CD14-positive monocyte (primary cell): Measurements from ENCODE around the gene NRXN3. TPM values are rescaled to one million over a fixed set of nuclear protein-coding genes. Genes with fewer than 3 reads are reported as not detected.

Source experiments
- DNase-seq, 3 donors: peaks; one replicate each; pipeline ENCODE4 v3.0.0-alpha.2; 2011 to 2022
- H2AFZ ChIP-seq: 2 replicates; pipeline ENCODE4 v1.6.0; 2012; ENCODE audit warnings: mild to moderate bottlenecking, low read depth, low read length, inconsistent platforms; ENCODE audit not compliant: insufficient read depth, poor library complexity, severe bottlenecking
- H3K27ac ChIP-seq, 2 donors: 1 replicate in 1 of 2; 2 replicates in 1 of 2; pipeline ENCODE4 v1.5.1; 2012 to 2013; ENCODE audit warnings: low read length in 2 of 2, control low read depth in 1 of 2, inconsistent platforms in 1 of 2, low read depth in 1 of 2, mild to moderate bottlenecking in 1 of 2
- H3K27me3 ChIP-seq, 2 donors: one replicate each; pipeline versions ENCODE4 v1.6.0 to v1.6.1; 2011 to 2013; ENCODE audit warnings: low read length in 2 of 2; ENCODE audit not compliant: control insufficient read depth in 2 of 2, insufficient read depth in 2 of 2
- H3K36me3 ChIP-seq, 2 donors: replicated peaks in 1 of 2; 1 replicate in 1 of 2; 2 replicates in 1 of 2; pipeline versions ENCODE4 v1.5.1 to v1.6.1; 2012 to 2013; ENCODE audit warnings: low read length in 2 of 2, control low read depth in 1 of 2, inconsistent platforms in 1 of 2, mild to moderate bottlenecking in 1 of 2; ENCODE audit not compliant: insufficient read depth in 2 of 2, control insufficient read depth in 1 of 2
- H3K4me1 ChIP-seq, 2 donors: 1 replicate in 1 of 2; 2 replicates in 1 of 2; pipeline versions ENCODE4 v1.5.1 to v1.6.1; 2012 to 2013; ENCODE audit warnings: low read length in 2 of 2, control low read depth in 1 of 2, inconsistent platforms in 1 of 2, mild to moderate bottlenecking in 1 of 2, moderate library complexity in 1 of 2; ENCODE audit not compliant: insufficient read depth in 2 of 2, control insufficient read depth in 1 of 2
- H3K4me2 ChIP-seq: replicated peaks from 2 replicates; pipeline ENCODE3; 2012; ENCODE audit warnings: low read length, moderate library complexity, mild to moderate bottlenecking; ENCODE audit not compliant: poor library complexity, severe bottlenecking; ENCODE audit errors: extremely low read depth
- H3K4me3 ChIP-seq, 3 experiments: fragments of 200-600 bp in 1 of 3; sonication (generic) in 1 of 3; replicated peaks in 1 of 3; 1 replicate in 2 of 3; 2 replicates in 1 of 3; pipeline ENCODE4 v1.5.1; 2011 to 2013; ENCODE audit warnings: low read length in 3 of 3, mild to moderate bottlenecking in 3 of 3, control low read depth in 2 of 3, low read depth in 2 of 3, inconsistent platforms in 1 of 3, moderate library complexity in 1 of 3
- H3K79me2 ChIP-seq: 2 replicates; pipeline ENCODE4 v1.6.0; 2012; ENCODE audit warnings: mild to moderate bottlenecking, control low read depth, inconsistent platforms, low read length, moderate library complexity; ENCODE audit not compliant: insufficient read depth
- H3K9ac ChIP-seq: 2 replicates; pipeline ENCODE4 v1.6.0; 2017; ENCODE audit warnings: low read length, mild to moderate bottlenecking; ENCODE audit not compliant: insufficient read depth, poor library complexity, severe bottlenecking
- H3K9me3 ChIP-seq, 2 donors: replicated peaks in 1 of 2; 1 replicate in 1 of 2; 2 replicates in 1 of 2; pipeline versions ENCODE4 v1.5.1 to v1.6.1; 2012 to 2013; ENCODE audit warnings: low read length in 2 of 2, control low read depth in 1 of 2; ENCODE audit not compliant: control insufficient read depth in 1 of 2, insufficient read depth in 1 of 2
- H4K20me1 ChIP-seq: 2 replicates; pipeline ENCODE4 v1.6.0; 2012; ENCODE audit warnings: mild to moderate bottlenecking, low read length, control low read depth, moderate library complexity; ENCODE audit not compliant: insufficient read depth
- H3K27ac Mint-ChIP-seq, 7 donors: one replicate each; pipeline ENCODE4 v1.8.0; 2020; ENCODE audit warnings: mild to moderate bottlenecking in 7 of 7, mixed read lengths in 7 of 7, moderate library complexity in 6 of 7, inconsistent platforms in 2 of 7
- H3K27me3 Mint-ChIP-seq, 3 donors: one replicate each; pipeline ENCODE4 v1.8.0; 2021 to 2022; ENCODE audit warnings: low read depth in 3 of 3, mild to moderate bottlenecking in 3 of 3, mixed read lengths in 3 of 3, moderate library complexity in 3 of 3, inconsistent platforms in 1 of 3
- H3K36me3 Mint-ChIP-seq, 2 donors: one replicate each; pipeline ENCODE4 v1.8.0; 2020; ENCODE audit warnings: mixed read lengths in 2 of 2, inconsistent platforms in 1 of 2, mild to moderate bottlenecking in 1 of 2
- H3K4me1 Mint-ChIP-seq: one replicate; pipeline ENCODE4 v1.8.0; 2020; ENCODE audit warnings: mild to moderate bottlenecking, mixed read lengths
- H3K4me3 Mint-ChIP-seq, 2 donors: one replicate each; pipeline ENCODE4 v1.8.0; 2020; ENCODE audit warnings: mild to moderate bottlenecking in 2 of 2, mixed read lengths in 2 of 2, moderate library complexity in 1 of 2
- H3K9me3 Mint-ChIP-seq, 7 donors: one replicate each; pipeline ENCODE4 v1.8.0; 2020 to 2022; ENCODE audit warnings: mixed read lengths in 7 of 7, mild to moderate bottlenecking in 6 of 7, moderate library complexity in 6 of 7, inconsistent platforms in 2 of 7
- CTCF ChIP-seq: fragments of 200-600 bp; IDR thresholded peaks from one replicate; pipeline ENCODE4 v1.8.0; 2022; ENCODE audit warnings: antibody characterized with exemption, mild to moderate bottlenecking
- WGBS: methylation state at CpG from one replicate; pipeline ENCODE4 v1.1.5; 2013; ENCODE audit warnings: missing lambda C conversion rate; ENCODE audit not compliant: insufficient coverage; 5-methylcytosine and 5-hydroxymethylcytosine counted together
- intact Hi-C, 2 donors: fragments of 100-400 bp; cut with micrococcal nuclease; formaldehyde crosslinking; loops; one replicate each; pipeline versions ENCODE4 v1.15.0 to v1.15.1; 2023
- polyA plus RNA-seq, 3 donors: library from polyadenylated mRNA; depleted of rRNA in 1 of 3; unstranded in 2 of 3; stranded (reverse) in 1 of 3; fragments of 300-500 nt in 2 of 3; fragments of >200 nt in 1 of 3; fragmentation: Illumina TruSeq in 2 of 3; gene quantifications; 1 replicate in 2 of 3; 2 replicates in 1 of 3; pipeline ENCODE4 v1.2.3, GENCODE V29; 2012 to 2021

The NRXN3 gene
- polyA plus RNA-seq, 3 donors: not detected

GRCh38 chr14:79724934-79725717 lies 1555.0 kb downstream of the NRXN3 start:
- H4K20me1 ChIP-seq: no peaks in the 10 kb centered on the region
- no peaks in the 10 kb centered on the region for H3K9me3 ChIP-seq
- H3K27ac ChIP-seq: no peak overlapping the region
- TF ChIP-seq CTCF: no peak
- no peaks in the 10 kb centered on the region for H3K79me2 ChIP-seq
- H3K4me2 ChIP-seq: no peak overlapping the region
- H3K9me3 Mint-ChIP-seq: peaks cover 0 to 5% (median 0%) of the 10 kb centered on the region in 7 donors
- H3K36me3 Mint-ChIP-seq: no peaks in the 10 kb centered on the region
- H3K27me3 Mint-ChIP-seq: no peaks in the 10 kb centered on the region
- no peaks in the 10 kb centered on the region for H3K36me3 ChIP-seq
- no peaks in the 10 kb centered on the region for H3K27me3 ChIP-seq
- no peak overlapping the region for H3K4me3 Mint-ChIP-seq
- H3K4me1 Mint-ChIP-seq: no peaks in the 10 kb centered on the region
- no CpG with 5 or more reads among the region's 7 CpGs for WGBS
- no peak overlapping the region for H3K9ac ChIP-seq
- H3K4me3 ChIP-seq: no peak overlapping the region
- H3K27ac Mint-ChIP-seq: no peak overlapping the region
- no peak overlapping the region for H2AFZ ChIP-seq
- intact Hi-C loops: no loop called here
- no peaks in the 10 kb centered on the region for H3K4me1 ChIP-seq
- no peak for DNase-seq

GRCh38 chr14:79727900-79728299 lies 1557.7 kb downstream of the NRXN3 start:
- Histone ChIP-seq H3K4me2 (no peak overlapping the region), H3K4me3 (no peak overlapping the region), H3K9me3 (no peaks in the 10 kb centered on the region), H3K27me3 (no peaks in the 10 kb centered on the region), H2AFZ (no peak overlapping the region), H3K27ac (no peak overlapping the region), H3K36me3 (no peaks in the 10 kb centered on the region), H3K79me2 (no peaks in the 10 kb centered on the region), H3K4me1 (no peaks in the 10 kb centered on the region), H3K9ac (no peak overlapping the region), H4K20me1 (no peaks in the 10 kb centered on the region)
- no peak for TF ChIP-seq CTCF
- intact Hi-C loops: no loop called here
- DNase-seq: no peak
- 80% methylated on average over 2 of the region's 3 CpGs for WGBS
- Mint-ChIP-seq H3K4me1 (no peaks in the 10 kb centered on the region), H3K27ac (no peak overlapping the region), H3K36me3 (no peaks in the 10 kb centered on the region), H3K27me3 (no peaks in the 10 kb centered on the region), H3K9me3 (peaks cover 0 to 3% (median 0%) of the 10 kb centered on the region in 7 donors), H3K4me3 (no peak overlapping the region)
